GM12878 (cell line): Measurements from ENCODE around the gene PCDHB1.

Experiments
- CBX3 ChIP-seq: fragments of 200-600 bp; sonication (generic); IDR thresholded peaks from 2 replicates; pipeline ENCODE4 v1.6.1; 2016; ENCODE audit warnings: low read depth, borderline replicate concordance
- CTCF ChIP-seq, 3 experiments: IDR thresholded peaks in 2 of 3; conservative IDR thresholded peaks in 1 of 3; 2 replicates each; pipeline ENCODE4 v1.5.1; 2011; ENCODE audit warnings: low read depth in 3 of 3, low read length in 3 of 3, mild to moderate bottlenecking in 3 of 3, control low read depth in 2 of 3, moderate library complexity in 2 of 3, inconsistent platforms in 1 of 3, mixed read lengths in 1 of 3; ENCODE audit not compliant: control insufficient read depth in 2 of 3, insufficient read depth in 1 of 3; ENCODE audit errors: extremely low read depth in 1 of 3
- DPF2 ChIP-seq: fragments of 450-650 bp; IDR thresholded peaks from 2 replicates; pipeline ENCODE4 v1.6.1; 2017; ENCODE audit warnings: mild to moderate bottlenecking
- EZH2 ChIP-seq: IDR thresholded peaks from 2 replicates; pipeline ENCODE4 v1.6.1; 2012; ENCODE audit warnings: low read depth, mild to moderate bottlenecking, control low read depth, inconsistent platforms, low read length, borderline replicate concordance; ENCODE audit not compliant: control insufficient read depth
- FOS ChIP-seq: IDR thresholded peaks from 3 replicates; pipeline ENCODE4 v1.6.1; 2011; ENCODE audit warnings: borderline replicate concordance; ENCODE audit not compliant: insufficient read length; ENCODE audit errors: extremely low read depth
- HCFC1 ChIP-seq: fragments of 150-350 bp; IDR thresholded peaks from 2 replicates; pipeline ENCODE4 v1.6.1; 2014; ENCODE audit warnings: low read length
- JUND ChIP-seq: IDR thresholded peaks from 2 replicates; pipeline ENCODE4 v1.6.1; 2012; ENCODE audit warnings: low read depth, mild to moderate bottlenecking, low read length, improper control_type of control experiment, moderate library complexity
- LARP7 ChIP-seq: fragments of 450-650 bp; IDR thresholded peaks from 2 replicates; pipeline ENCODE4 v1.6.1; 2017; ENCODE audit warnings: mild to moderate bottlenecking
- MTA3 ChIP-seq: IDR thresholded peaks from 2 replicates; pipeline ENCODE4 v1.6.1; 2012; ENCODE audit warnings: low read length, inconsistent platforms, borderline replicate concordance
- SIN3A ChIP-seq: IDR thresholded peaks from 2 replicates; pipeline ENCODE4 v1.6.1; 2012; ENCODE audit warnings: low read depth, low read length, improper control_type of control experiment
- SPI1 ChIP-seq: IDR thresholded peaks from 2 replicates; pipeline ENCODE4 v1.6.1; 2011; ENCODE audit warnings: low read depth, mild to moderate bottlenecking, low read length, moderate library complexity, borderline replicate concordance; ENCODE audit not compliant: insufficient read depth
- USF2 ChIP-seq: IDR thresholded peaks from 2 replicates; pipeline ENCODE4 v1.6.1; 2011; ENCODE audit warnings: low read depth, low read length, improper control_type of control experiment, borderline replicate concordance
- TF ChIP-seq, protein P1 (sequence below): fragments of 450-650 bp; IDR thresholded peaks from 2 replicates; pipeline ENCODE4 v1.6.1; 2017; ENCODE audit warnings: mild to moderate bottlenecking
- TF ChIP-seq, protein P2 (sequence below): fragments of 450-650 bp; IDR thresholded peaks from 2 replicates; pipeline ENCODE4 v1.6.1; 2016; ENCODE audit warnings: mild to moderate bottlenecking

- TF ChIP-seq EZH2, result no peak
- no peak for TF ChIP-seq JUND
- TF ChIP-seq, protein P1, sequence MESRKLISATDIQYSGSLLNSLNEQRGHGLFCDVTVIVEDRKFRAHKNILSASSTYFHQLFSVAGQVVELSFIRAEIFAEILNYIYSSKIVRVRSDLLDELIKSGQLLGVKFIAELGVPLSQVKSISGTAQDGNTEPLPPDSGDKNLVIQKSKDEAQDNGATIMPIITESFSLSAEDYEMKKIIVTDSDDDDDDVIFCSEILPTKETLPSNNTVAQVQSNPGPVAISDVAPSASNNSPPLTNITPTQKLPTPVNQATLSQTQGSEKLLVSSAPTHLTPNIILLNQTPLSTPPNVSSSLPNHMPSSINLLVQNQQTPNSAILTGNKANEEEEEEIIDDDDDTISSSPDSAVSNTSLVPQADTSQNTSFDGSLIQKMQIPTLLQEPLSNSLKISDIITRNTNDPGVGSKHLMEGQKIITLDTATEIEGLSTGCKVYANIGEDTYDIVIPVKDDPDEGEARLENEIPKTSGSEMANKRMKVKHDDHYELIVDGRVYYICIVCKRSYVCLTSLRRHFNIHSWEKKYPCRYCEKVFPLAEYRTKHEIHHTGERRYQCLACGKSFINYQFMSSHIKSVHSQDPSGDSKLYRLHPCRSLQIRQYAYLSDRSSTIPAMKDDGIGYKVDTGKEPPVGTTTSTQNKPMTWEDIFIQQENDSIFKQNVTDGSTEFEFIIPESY, result no peak
- TF ChIP-seq CTCF (IDR thresholded peaks at IDR 0.05 in 2 of 3, conservative IDR thresholded peaks at IDR 0.05 in 1 of 3; ENCODE audit: control insufficient read depth in 2 of 3, extremely low read depth in 1 of 3, insufficient read depth in 1 of 3, low read depth in 3 of 3, low read length in 3 of 3), result no peak
- TF ChIP-seq DPF2, result no peak
- no peak for TF ChIP-seq USF2
- TF ChIP-seq HCFC1, result no peak
- TF ChIP-seq FOS, result no peak
- TF ChIP-seq MTA3, result no peak
- no peak for TF ChIP-seq SPI1
- TF ChIP-seq, protein P2, sequence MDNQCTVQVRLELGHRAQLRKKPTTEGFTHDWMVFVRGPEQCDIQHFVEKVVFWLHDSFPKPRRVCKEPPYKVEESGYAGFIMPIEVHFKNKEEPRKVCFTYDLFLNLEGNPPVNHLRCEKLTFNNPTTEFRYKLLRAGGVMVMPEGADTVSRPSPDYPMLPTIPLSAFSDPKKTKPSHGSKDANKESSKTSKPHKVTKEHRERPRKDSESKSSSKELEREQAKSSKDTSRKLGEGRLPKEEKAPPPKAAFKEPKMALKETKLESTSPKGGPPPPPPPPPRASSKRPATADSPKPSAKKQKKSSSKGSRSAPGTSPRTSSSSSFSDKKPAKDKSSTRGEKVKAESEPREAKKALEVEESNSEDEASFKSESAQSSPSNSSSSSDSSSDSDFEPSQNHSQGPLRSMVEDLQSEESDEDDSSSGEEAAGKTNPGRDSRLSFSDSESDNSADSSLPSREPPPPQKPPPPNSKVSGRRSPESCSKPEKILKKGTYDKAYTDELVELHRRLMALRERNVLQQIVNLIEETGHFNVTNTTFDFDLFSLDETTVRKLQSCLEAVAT, result no peak
- no peak for TF ChIP-seq CBX3
- TF ChIP-seq LARP7, result no peak
- TF ChIP-seq SIN3A, result no peak
Measured at GRCh38 chr5:141002605-141002965, 48.6 kb upstream of the PCDHB1 start.
